Keratinocyte (primary cell): ENCODE measurements around the gene TPO. TPM values are rescaled to one million over a fixed set of nuclear protein-coding genes. Genes with fewer than 3 reads are reported as not detected.
"Not testable (repeated sequence)": the region's sequence is repeated elsewhere in the genome, so short reads cannot be mapped to it uniquely, and the experiment has no call there.

Experiments used
- DNase-seq: peaks from one replicate; pipeline ENCODE4 v3.0.0-alpha.2; 2011; ENCODE audit warnings: low read depth, missing footprints, low spot score
- FAIRE-seq: peaks from 2 replicates; lab custom pipeline; 2011; peaks lifted over from hg19 to GRCh38; lab: Jason Lieb, UNC
- H2AFZ ChIP-seq: 2 replicates; pipeline ENCODE4 v1.6.0; 2012; ENCODE audit warnings: low read length, control low read depth, inconsistent platforms; ENCODE audit not compliant: control insufficient read depth
- H3K27ac ChIP-seq: 2 replicates; pipeline ENCODE4 v1.5.1; 2011; ENCODE audit warnings: low read length; ENCODE audit not compliant: control insufficient read depth, insufficient read depth
- H3K27me3 ChIP-seq: 3 replicates; pipeline ENCODE4 v1.6.0; 2011; ENCODE audit warnings: low read length; ENCODE audit not compliant: control insufficient read depth, insufficient read depth; ENCODE audit errors: extremely low read depth
- H3K36me3 ChIP-seq, 2 experiments: 2 replicates in 1 of 2; 3 replicates in 1 of 2; pipeline ENCODE4 v1.5.1; 2011; ENCODE audit warnings: low read length in 2 of 2, mild to moderate bottlenecking in 1 of 2; ENCODE audit not compliant: control insufficient read depth in 2 of 2, insufficient read depth in 2 of 2; ENCODE audit errors: extremely low read depth in 1 of 2
- H3K4me1 ChIP-seq: 3 replicates; pipeline ENCODE4 v1.5.1; 2011; ENCODE audit warnings: low read length; ENCODE audit not compliant: control insufficient read depth, insufficient read depth; ENCODE audit errors: extremely low read depth
- H3K4me2 ChIP-seq: 3 replicates; pipeline ENCODE4 v1.6.0; 2011; ENCODE audit warnings: low read depth, low read length; ENCODE audit not compliant: control insufficient read depth, insufficient read depth; ENCODE audit errors: extremely low read depth
- H3K4me3 ChIP-seq, 3 experiments: fragments of 200-600 bp in 1 of 3; sonication (generic) in 1 of 3; 2 replicates in 2 of 3; 3 replicates in 1 of 3; pipeline ENCODE4 v1.5.1; 2011 to 2016; ENCODE audit warnings: low read length in 3 of 3, mild to moderate bottlenecking in 3 of 3, control low read depth in 2 of 3, inconsistent platforms in 1 of 3, low read depth in 1 of 3, mixed read lengths in 1 of 3, mixed run types in 1 of 3, moderate library complexity in 1 of 3; ENCODE audit not compliant: control insufficient read depth in 2 of 3, insufficient read depth in 2 of 3; ENCODE audit errors: extremely low read depth in 1 of 3
- H3K79me2 ChIP-seq: 2 replicates; pipeline ENCODE4 v1.6.0; 2012; ENCODE audit warnings: low read length; ENCODE audit not compliant: control insufficient read depth, insufficient read depth
- H3K9ac ChIP-seq: 3 replicates; pipeline ENCODE4 v1.6.0; 2011; ENCODE audit warnings: low read length; ENCODE audit not compliant: control insufficient read depth, insufficient read depth; ENCODE audit errors: extremely low read depth
- H3K9me1 ChIP-seq: 3 replicates; pipeline ENCODE4 v1.6.0; 2011; ENCODE audit warnings: low read length; ENCODE audit not compliant: control insufficient read depth, insufficient read depth; ENCODE audit errors: extremely low read depth
- H3K9me3 ChIP-seq: 2 replicates; pipeline ENCODE4 v1.5.1; 2012; ENCODE audit warnings: low read depth, low read length; ENCODE audit not compliant: control insufficient read depth
- H4K20me1 ChIP-seq: 3 replicates; pipeline ENCODE4 v1.6.0; 2011; ENCODE audit warnings: low read length; ENCODE audit not compliant: control insufficient read depth, insufficient read depth; ENCODE audit errors: extremely low read depth
- CTCF ChIP-seq, 3 experiments: IDR thresholded peaks in 1 of 3; conservative IDR thresholded peaks in 1 of 3; optimal IDR thresholded peaks in 1 of 3; 2 replicates in 2 of 3; 3 replicates in 1 of 3; pipeline versions ENCODE3 to v1.5.1; 2011; ENCODE audit warnings: low read length in 3 of 3, mild to moderate bottlenecking in 3 of 3, moderate library complexity in 2 of 3, control low read depth in 1 of 3, inconsistent platforms in 1 of 3; ENCODE audit not compliant: insufficient read depth in 2 of 3; ENCODE audit errors: extremely low read depth in 1 of 3
- EZH2 ChIP-seq: IDR thresholded peaks from one replicate; pipeline ENCODE4 v1.6.1; 2012; ENCODE audit warnings: inconsistent platforms, mild to moderate bottlenecking, low read length, moderate library complexity
- dilution Hi-C: fragments of 300-500 bp; cut with MboI; formaldehyde crosslinking; loops from one replicate; pipeline ENCODE4 v1.7.0; 2020; ENCODE audit warnings: low sequenced_read_pairs; ENCODE audit not compliant: extremely low pct_ligation_motif_present
- polyA plus RNA-seq, 5 experiments: library from polyadenylated mRNA; depleted of rRNA in 3 of 5; stranded (reverse) in 3 of 5; stranded (forward) in 1 of 5; unstranded in 1 of 5; fragments of >200 nt; gene quantifications; 1 replicate in 1 of 5; 2 replicates in 3 of 5; 3 replicates in 1 of 5; pipeline versions ENCODE4 v1.2.1 to v1.2.3, GENCODE V29; 2011 to 2012; ENCODE audit warnings: missing spikeins in 2 of 5, low read depth in 1 of 5, low replicate concordance in 1 of 5

TPO gene
- polyA plus RNA-seq, 1 donor (not counting 4 experiments of a cell fraction or from before 2014, with no cell fraction given), result 0.07 TPM

- no peak for TF ChIP-seq CTCF (optimal IDR thresholded peaks at IDR 0.05 in 1 of 3, IDR thresholded peaks at IDR 0.05 in 1 of 3, conservative IDR thresholded peaks at IDR 0.05 in 1 of 3; ENCODE audit: extremely low read depth in 1 of 3, insufficient read depth in 2 of 3, low read length in 3 of 3)
- TF ChIP-seq EZH2, result no peak
- DNase-seq (no peak), FAIRE-seq (no peak)
- Histone ChIP-seq H3K9me1 (no peaks in the 10 kb centered on the region), H3K27me3 (no peaks in the 10 kb centered on the region), H3K4me1 (no peaks in the 10 kb centered on the region), H4K20me1 (no peaks in the 10 kb centered on the region), H3K9ac (no peak overlapping the region), H3K79me2 (no peaks in the 10 kb centered on the region), H3K9me3 (no peaks in the 10 kb centered on the region), H3K4me3 (no peak overlapping the region), H3K4me2 (no peak overlapping the region), H2AFZ (no peak overlapping the region), H3K27ac (no peak overlapping the region), H3K36me3 (no peaks in the 10 kb centered on the region)
- dilution Hi-C loops, result no loop called here
Observed at GRCh38 chr2:1378456-1379150, 34.7 kb upstream of the TPO start.

- TF ChIP-seq EZH2 (no peak), CTCF (optimal IDR thresholded peaks at IDR 0.05 in 1 of 3, IDR thresholded peaks at IDR 0.05 in 1 of 3, conservative IDR thresholded peaks at IDR 0.05 in 1 of 3; ENCODE audit: extremely low read depth in 1 of 3, insufficient read depth in 2 of 3, low read length in 3 of 3) (no peak)
- no peak for DNase-seq
- no peak for FAIRE-seq
- no peaks in the 10 kb centered on the region for H3K79me2 ChIP-seq
- H3K9ac ChIP-seq, result no peak overlapping the region
- no peaks in the 10 kb centered on the region for H3K9me3 ChIP-seq
- H3K9me1 ChIP-seq, result no peaks in the 10 kb centered on the region
- H3K4me3 ChIP-seq, result no peak overlapping the region
- no peaks in the 10 kb centered on the region for H3K4me1 ChIP-seq
- H4K20me1 ChIP-seq, result no peaks in the 10 kb centered on the region
- H3K27me3 ChIP-seq, result no peaks in the 10 kb centered on the region
- H3K36me3 ChIP-seq, result no peaks in the 10 kb centered on the region
- H2AFZ ChIP-seq, result no peak overlapping the region
- H3K4me2 ChIP-seq, result no peak overlapping the region
- dilution Hi-C loops, result no loop called here
- no peak overlapping the region for H3K27ac ChIP-seq
Observed at GRCh38 chr2:1381644-1382043, 31.6 kb upstream of the TPO start.

- H3K27ac ChIP-seq, H3K9me1 ChIP-seq, H4K20me1 ChIP-seq, H3K4me2 ChIP-seq, DNase-seq, H3K9ac ChIP-seq, FAIRE-seq, H3K4me1 ChIP-seq, H3K36me3 ChIP-seq, H3K9me3 ChIP-seq, dilution Hi-C loops, H3K79me2 ChIP-seq, H3K27me3 ChIP-seq: not testable (repeated sequence)
- peak overlapping the region; percentile 73 for H2AFZ ChIP-seq
- H3K4me3 ChIP-seq, result peak overlapping the region in 1 of 3 experiments; percentile 5
Observed at GRCh38 chr2:1387954-1388725, 25.1 kb upstream of the TPO start.
